Measurements from ENCODE around the gene ZNF326.

ZNF326 gene

GRCh38 chr1:90000934-90001676 lies 6.2 kb downstream of the ZNF326 start:
- no peaks in the 10 kb centered on the region for H3K27me3 ChIP-seq (ENCODE audit: control insufficient read depth in 1 of 2, insufficient read depth in 2 of 2, low read length in 2 of 2)
- no peak overlapping the region for H3K4me3 ChIP-seq (ENCODE audit: low read depth in 1 of 2, low read length in 2 of 2)
- peaks cover 14% of the 10 kb centered on the region for H3K4me1 ChIP-seq (ENCODE audit: insufficient read depth, low read length)
- H3K9ac ChIP-seq (ENCODE audit: low read length) = no peak overlapping the region
- H3K9me3 ChIP-seq (ENCODE audit: low read length) = no peaks in the 10 kb centered on the region
- no peak overlapping the region for H3K27ac ChIP-seq (ENCODE audit: low read depth, low read length)
- no peaks in the 10 kb centered on the region for H3K36me3 ChIP-seq (ENCODE audit: insufficient read depth, low read length)

GRCh38 chr1:90007979-90008404 lies 13.1 kb downstream of the ZNF326 start:
- Histone ChIP-seq H3K4me3 (ENCODE audit: low read depth in 1 of 2, low read length in 2 of 2) (no peak overlapping the region), H3K9ac (ENCODE audit: low read length) (no peak overlapping the region), H3K27ac (ENCODE audit: low read depth, low read length) (no peak overlapping the region), H3K4me1 (ENCODE audit: insufficient read depth, low read length) (no peaks in the 10 kb centered on the region), H3K27me3 (ENCODE audit: control insufficient read depth in 1 of 2, insufficient read depth in 2 of 2, low read length in 2 of 2) (no peaks in the 10 kb centered on the region), H3K36me3 (ENCODE audit: insufficient read depth, low read length) (peaks cover 15% of the 10 kb centered on the region), H3K9me3 (ENCODE audit: low read length) (no peaks in the 10 kb centered on the region)

GRCh38 chr1:90012300-90012699 lies 17.4 kb downstream of the ZNF326 start:
- Histone ChIP-seq H3K4me1 (ENCODE audit: insufficient read depth, low read length) (no peaks in the 10 kb centered on the region), H3K27ac (ENCODE audit: low read depth, low read length) (no peak overlapping the region), H3K9me3 (ENCODE audit: low read length) (no peaks in the 10 kb centered on the region), H3K9ac (ENCODE audit: low read length) (no peak overlapping the region), H3K36me3 (ENCODE audit: insufficient read depth, low read length) (peaks cover 27% of the 10 kb centered on the region), H3K4me3 (ENCODE audit: low read depth in 1 of 2, low read length in 2 of 2) (no peak overlapping the region), H3K27me3 (ENCODE audit: control insufficient read depth in 1 of 2, insufficient read depth in 2 of 2, low read length in 2 of 2) (no peaks in the 10 kb centered on the region)

GRCh38 chr1:90023691-90024090 lies 28.8 kb downstream of the ZNF326 start:
- Histone ChIP-seq H3K9ac (ENCODE audit: low read length) (no peak overlapping the region), H3K4me1 (ENCODE audit: insufficient read depth, low read length) (no peaks in the 10 kb centered on the region), H3K4me3 (ENCODE audit: low read depth in 1 of 2, low read length in 2 of 2) (no peak overlapping the region), H3K36me3 (ENCODE audit: insufficient read depth, low read length) (peaks cover 60% of the 10 kb centered on the region), H3K9me3 (ENCODE audit: low read length) (no peaks in the 10 kb centered on the region), H3K27me3 (ENCODE audit: control insufficient read depth in 1 of 2, insufficient read depth in 2 of 2, low read length in 2 of 2) (no peaks in the 10 kb centered on the region), H3K27ac (ENCODE audit: low read depth, low read length) (no peak overlapping the region)

- Histone ChIP-seq H3K9me3 (ENCODE audit: low read length) (no peaks in the 10 kb centered on the region), H3K4me1 (ENCODE audit: insufficient read depth, low read length) (no peaks in the 10 kb centered on the region), H3K27ac (ENCODE audit: low read depth, low read length) (no peak overlapping the region), H3K36me3 (ENCODE audit: insufficient read depth, low read length) (peaks cover 38% of the 10 kb centered on the region), H3K9ac (ENCODE audit: low read length) (no peak overlapping the region), H3K27me3 (ENCODE audit: control insufficient read depth in 1 of 2, insufficient read depth in 2 of 2, low read length in 2 of 2) (no peaks in the 10 kb centered on the region), H3K4me3 (ENCODE audit: low read depth in 1 of 2, low read length in 2 of 2) (no peak overlapping the region)
Observed at GRCh38 chr1:90027281-90027680, 32.4 kb downstream of the ZNF326 start.

GRCh38 chr1:90039652-90040051 lies 44.7 kb downstream of the ZNF326 start:
- Histone ChIP-seq H3K9me3 (ENCODE audit: low read length) (no peaks in the 10 kb centered on the region), H3K27ac (ENCODE audit: low read depth, low read length) (no peak overlapping the region), H3K9ac (ENCODE audit: low read length) (no peak overlapping the region), H3K4me1 (ENCODE audit: insufficient read depth, low read length) (no peaks in the 10 kb centered on the region), H3K4me3 (ENCODE audit: low read depth in 1 of 2, low read length in 2 of 2) (no peak overlapping the region), H3K36me3 (ENCODE audit: insufficient read depth, low read length) (no peaks in the 10 kb centered on the region), H3K27me3 (ENCODE audit: control insufficient read depth in 1 of 2, insufficient read depth in 2 of 2, low read length in 2 of 2) (no peaks in the 10 kb centered on the region)

GRCh38 chr1:90043586-90043985 lies 48.7 kb downstream of the ZNF326 start:
- Histone ChIP-seq H3K9ac (ENCODE audit: low read length) (no peak overlapping the region), H3K27me3 (ENCODE audit: control insufficient read depth in 1 of 2, insufficient read depth in 2 of 2, low read length in 2 of 2) (no peaks in the 10 kb centered on the region), H3K27ac (ENCODE audit: low read depth, low read length) (no peak overlapping the region), H3K9me3 (ENCODE audit: low read length) (no peaks in the 10 kb centered on the region), H3K4me1 (ENCODE audit: insufficient read depth, low read length) (no peaks in the 10 kb centered on the region), H3K36me3 (ENCODE audit: insufficient read depth, low read length) (no peaks in the 10 kb centered on the region), H3K4me3 (ENCODE audit: low read depth in 1 of 2, low read length in 2 of 2) (no peak overlapping the region)

GRCh38 chr1:90044346-90044745 lies 49.4 kb downstream of the ZNF326 start:
- no peaks in the 10 kb centered on the region for H3K27me3 ChIP-seq (ENCODE audit: control insufficient read depth in 1 of 2, insufficient read depth in 2 of 2, low read length in 2 of 2)
- H3K4me3 ChIP-seq (ENCODE audit: low read depth in 1 of 2, low read length in 2 of 2) = no peak overlapping the region
- H3K9ac ChIP-seq (ENCODE audit: low read length) = no peak overlapping the region
- no peaks in the 10 kb centered on the region for H3K4me1 ChIP-seq (ENCODE audit: insufficient read depth, low read length)
- no peak overlapping the region for H3K27ac ChIP-seq (ENCODE audit: low read depth, low read length)
- H3K36me3 ChIP-seq (ENCODE audit: insufficient read depth, low read length) = no peaks in the 10 kb centered on the region
- H3K9me3 ChIP-seq (ENCODE audit: low read length) = no peaks in the 10 kb centered on the region

- Histone ChIP-seq H3K4me3 (ENCODE audit: low read depth in 1 of 2, low read length in 2 of 2) (no peak overlapping the region), H3K9ac (ENCODE audit: low read length) (no peak overlapping the region), H3K9me3 (ENCODE audit: low read length) (no peaks in the 10 kb centered on the region), H3K27ac (ENCODE audit: low read depth, low read length) (no peak overlapping the region), H3K4me1 (ENCODE audit: insufficient read depth, low read length) (no peaks in the 10 kb centered on the region), H3K27me3 (ENCODE audit: control insufficient read depth in 1 of 2, insufficient read depth in 2 of 2, low read length in 2 of 2) (no peaks in the 10 kb centered on the region), H3K36me3 (ENCODE audit: insufficient read depth, low read length) (no peaks in the 10 kb centered on the region)
Observed at GRCh38 chr1:90045853-90046563, 51.1 kb downstream of the ZNF326 start.

- Histone ChIP-seq H3K36me3 (ENCODE audit: insufficient read depth, low read length) (no peaks in the 10 kb centered on the region), H3K4me1 (ENCODE audit: insufficient read depth, low read length) (no peaks in the 10 kb centered on the region), H3K4me3 (ENCODE audit: low read depth in 1 of 2, low read length in 2 of 2) (no peak overlapping the region), H3K9ac (ENCODE audit: low read length) (no peak overlapping the region), H3K27me3 (ENCODE audit: control insufficient read depth in 1 of 2, insufficient read depth in 2 of 2, low read length in 2 of 2) (no peaks in the 10 kb centered on the region), H3K27ac (ENCODE audit: low read depth, low read length) (no peak overlapping the region), H3K9me3 (ENCODE audit: low read length) (no peaks in the 10 kb centered on the region)
Observed at GRCh38 chr1:90046635-90047034, 51.7 kb downstream of the ZNF326 start.

- H3K27ac ChIP-seq (ENCODE audit: low read depth, low read length) = no peak overlapping the region
- H3K4me3 ChIP-seq (ENCODE audit: low read depth in 1 of 2, low read length in 2 of 2) = no peak overlapping the region
- H3K9ac ChIP-seq (ENCODE audit: low read length) = no peak overlapping the region
- no peaks in the 10 kb centered on the region for H3K36me3 ChIP-seq (ENCODE audit: insufficient read depth, low read length)
- no peaks in the 10 kb centered on the region for H3K4me1 ChIP-seq (ENCODE audit: insufficient read depth, low read length)
- H3K27me3 ChIP-seq (ENCODE audit: control insufficient read depth in 1 of 2, insufficient read depth in 2 of 2, low read length in 2 of 2) = no peaks in the 10 kb centered on the region
- no peaks in the 10 kb centered on the region for H3K9me3 ChIP-seq (ENCODE audit: low read length)
Observed at GRCh38 chr1:90048043-90048442, 53.1 kb downstream of the ZNF326 start.
